ENCODE data around the gene CHD6. TPM values are rescaled to one million over a fixed set of nuclear protein-coding genes. Genes with fewer than 3 reads are reported as not detected.

CHD6 gene
- total and polyA plus RNA-seq, 2 experiments from 2014 or later, result 41.0 to 158 TPM

- H3K4me2 ChIP-seq, result no peak overlapping the region
- peaks cover 13% of the 10 kb centered on the region; the same call in 1 of the 2 replicates for H4K20me1 ChIP-seq (replicated peaks; ENCODE audit: insufficient read depth)
- no peak overlapping the region for H3K4me3 ChIP-seq
- no peak overlapping the region for H3K27ac ChIP-seq (ENCODE audit: low read depth)
- no peak overlapping the region for H2AFZ ChIP-seq
- H3F3A ChIP-seq (replicated peaks; ENCODE audit: low read depth), result no peaks in the 10 kb centered on the region
- ATAC-seq (no peak), DNase-seq (ENCODE audit: low spot score) (no peak)
- Mint-ChIP-seq H3K9me3 (peaks cover 26% of the 10 kb centered on the region), H3K27me3 (ENCODE audit: insufficient read depth, low read depth, poor library complexity) (peaks cover under 1% of the 10 kb centered on the region), H3K4me3 (no peak overlapping the region), H3K36me3 (ENCODE audit: low read depth) (peaks cover 48% of the 10 kb centered on the region), H3K4me1 (peaks cover 10% of the 10 kb centered on the region; the same call in 2 of the 3 replicates), H3K27ac (no peak overlapping the region)
- H3K9me2 ChIP-seq (ENCODE audit: insufficient read depth), result no peaks in the 10 kb centered on the region
- no peaks in the 10 kb centered on the region for H3K27me3 ChIP-seq (ENCODE audit: insufficient read depth)
- no peaks in the 10 kb centered on the region; the same call in 1 of the 2 replicates for H3K36me3 ChIP-seq (ENCODE audit: insufficient read depth)
- TF ChIP-seq STAT1 (IDR thresholded peaks at IDR 0.05; ENCODE audit: unreplicated experiment) (no peak), NANOG (IDR thresholded peaks at IDR 0.05; ENCODE audit: borderline replicate concordance) (no peak), CREB1 (CRISPR knock-in tag; IDR thresholded peaks at IDR 0.05; ENCODE audit: low read depth) (no peak), REST (IDR thresholded peaks at IDR 0.05; ENCODE audit: unreplicated experiment) (no peak), EZH2phosphoT487 (IDR thresholded peaks at IDR 0.05; ENCODE audit: unreplicated experiment) (no peak), ZNF114 (CRISPR knock-in tag; IDR thresholded peaks at IDR 0.05) (no peak), JUNB (IDR thresholded peaks at IDR 0.05; ENCODE audit: unreplicated experiment) (no peak), EZH2 (IDR thresholded peaks at IDR 0.05; ENCODE audit: low read depth, unreplicated experiment) (no peak), ZNF331 (CRISPR knock-in tag; IDR thresholded peaks at IDR 0.05; ENCODE audit: low read depth) (no peak), ZNF462 (CRISPR knock-in tag; IDR thresholded peaks at IDR 0.05) (no peak), POLR2AphosphoS5 (IDR thresholded peaks at IDR 0.05; ENCODE audit: low read depth) (no peak)
- TF ChIP-seq, protein P1, sequence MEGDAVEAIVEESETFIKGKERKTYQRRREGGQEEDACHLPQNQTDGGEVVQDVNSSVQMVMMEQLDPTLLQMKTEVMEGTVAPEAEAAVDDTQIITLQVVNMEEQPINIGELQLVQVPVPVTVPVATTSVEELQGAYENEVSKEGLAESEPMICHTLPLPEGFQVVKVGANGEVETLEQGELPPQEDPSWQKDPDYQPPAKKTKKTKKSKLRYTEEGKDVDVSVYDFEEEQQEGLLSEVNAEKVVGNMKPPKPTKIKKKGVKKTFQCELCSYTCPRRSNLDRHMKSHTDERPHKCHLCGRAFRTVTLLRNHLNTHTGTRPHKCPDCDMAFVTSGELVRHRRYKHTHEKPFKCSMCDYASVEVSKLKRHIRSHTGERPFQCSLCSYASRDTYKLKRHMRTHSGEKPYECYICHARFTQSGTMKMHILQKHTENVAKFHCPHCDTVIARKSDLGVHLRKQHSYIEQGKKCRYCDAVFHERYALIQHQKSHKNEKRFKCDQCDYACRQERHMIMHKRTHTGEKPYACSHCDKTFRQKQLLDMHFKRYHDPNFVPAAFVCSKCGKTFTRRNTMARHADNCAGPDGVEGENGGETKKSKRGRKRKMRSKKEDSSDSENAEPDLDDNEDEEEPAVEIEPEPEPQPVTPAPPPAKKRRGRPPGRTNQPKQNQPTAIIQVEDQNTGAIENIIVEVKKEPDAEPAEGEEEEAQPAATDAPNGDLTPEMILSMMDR (conservative IDR thresholded peaks at IDR 0.05; ENCODE audit: low read depth in 2 of 2), result no peak
- TF ChIP-seq, protein P2, sequence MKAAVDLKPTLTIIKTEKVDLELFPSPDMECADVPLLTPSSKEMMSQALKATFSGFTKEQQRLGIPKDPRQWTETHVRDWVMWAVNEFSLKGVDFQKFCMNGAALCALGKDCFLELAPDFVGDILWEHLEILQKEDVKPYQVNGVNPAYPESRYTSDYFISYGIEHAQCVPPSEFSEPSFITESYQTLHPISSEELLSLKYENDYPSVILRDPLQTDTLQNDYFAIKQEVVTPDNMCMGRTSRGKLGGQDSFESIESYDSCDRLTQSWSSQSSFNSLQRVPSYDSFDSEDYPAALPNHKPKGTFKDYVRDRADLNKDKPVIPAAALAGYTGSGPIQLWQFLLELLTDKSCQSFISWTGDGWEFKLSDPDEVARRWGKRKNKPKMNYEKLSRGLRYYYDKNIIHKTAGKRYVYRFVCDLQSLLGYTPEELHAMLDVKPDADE (IDR thresholded peaks at IDR 0.05), result no peak
- H3K4me1 ChIP-seq (ENCODE audit: insufficient read depth), result peaks cover 8% of the 10 kb centered on the region; the same call in 1 of the 2 replicates
- peaks cover 83% of the 10 kb centered on the region for H3K79me2 ChIP-seq (replicated peaks; ENCODE audit: insufficient read depth)
These were observed 67.0 kb downstream of the CHD6 start for GRCh38 chr20:41551011-41551705.
